Measurements from ENCODE around the gene ATP11A.
"Not testable (repeated sequence)": the region's sequence is repeated elsewhere in the genome, so short reads cannot be mapped to it uniquely, and the experiment has no call there.

Gene ATP11A

DNA sequence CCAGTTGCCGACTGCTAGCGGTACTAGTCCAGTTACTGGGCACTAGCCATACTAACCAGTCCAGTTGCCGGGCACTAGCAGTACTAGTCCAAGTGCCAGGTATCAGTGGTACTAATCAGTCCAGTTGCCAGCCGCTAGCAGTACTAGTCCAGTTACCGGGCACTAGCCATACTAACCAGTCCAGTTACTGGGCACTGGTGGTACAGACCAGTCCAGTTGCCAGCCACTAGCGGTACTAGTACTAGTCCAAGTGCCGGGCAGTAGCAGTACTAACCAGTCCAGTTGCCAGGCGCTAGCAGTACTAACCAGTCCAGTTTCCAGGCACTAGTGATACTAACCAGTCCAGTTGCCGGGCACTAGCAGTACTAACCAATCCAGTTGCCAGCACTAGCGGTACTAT is 155.0 kb downstream of the ATP11A start:
- DNase-seq = no peak

DNA sequence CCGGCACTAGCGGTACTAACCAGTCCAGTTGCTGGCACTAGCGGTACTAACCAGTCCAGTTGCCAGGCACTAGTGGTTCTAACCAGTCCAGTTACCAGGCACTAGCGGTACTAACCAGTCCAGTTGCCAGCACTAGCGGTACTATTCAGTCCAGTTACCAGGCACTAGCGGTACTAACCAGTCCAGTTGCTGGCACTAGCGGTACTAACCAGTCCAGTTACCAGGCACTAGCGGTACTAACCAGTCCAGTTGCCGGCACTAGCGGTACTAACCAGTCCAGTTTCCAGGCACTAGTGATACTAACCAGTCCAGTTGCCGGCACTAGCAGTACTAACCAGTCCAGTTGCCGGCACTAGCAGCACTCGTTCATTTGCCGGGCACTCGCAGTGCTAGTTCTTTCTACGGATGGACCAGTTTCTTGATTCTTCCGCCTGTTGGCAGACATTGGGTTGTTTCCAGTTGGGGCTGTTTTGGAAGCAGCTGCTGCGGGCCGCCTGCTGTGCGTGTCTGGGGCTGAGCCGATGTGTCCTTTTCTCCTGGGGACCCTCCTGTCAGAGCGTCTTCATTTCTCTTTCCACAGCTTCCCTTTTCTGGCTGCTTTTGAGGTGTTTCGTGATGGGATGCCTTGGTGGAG is 155.8 kb downstream of the ATP11A start:
- no peak for DNase-seq

- DNase-seq = no peak
These were observed 156.7 kb downstream of the ATP11A start for GRCh38 chr13:112846411-112847115.

GRCh38 chr13:112849500-112849899 is 159.7 kb downstream of the ATP11A start:
- no peak for DNase-seq

DNA sequence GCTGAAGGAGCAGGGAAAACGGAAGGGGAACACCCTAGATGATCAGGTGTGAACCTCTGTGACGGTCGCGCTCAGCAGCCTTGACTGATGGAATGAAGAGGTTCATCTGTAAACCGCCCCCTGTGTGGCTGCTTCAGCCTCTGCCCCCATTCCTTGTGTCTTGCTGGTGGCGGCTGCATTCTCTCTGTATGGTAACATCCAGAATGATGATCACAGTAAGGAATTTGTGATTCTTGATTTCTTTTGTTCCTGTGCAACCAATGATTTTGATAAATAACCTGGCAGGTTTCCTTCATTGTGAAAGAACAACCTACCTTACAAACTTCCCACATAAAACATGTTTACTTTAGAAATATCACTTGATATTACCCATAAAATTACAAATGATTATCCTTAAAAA is 160.4 kb downstream of the ATP11A start:
- DNase-seq = no peak

DNA sequence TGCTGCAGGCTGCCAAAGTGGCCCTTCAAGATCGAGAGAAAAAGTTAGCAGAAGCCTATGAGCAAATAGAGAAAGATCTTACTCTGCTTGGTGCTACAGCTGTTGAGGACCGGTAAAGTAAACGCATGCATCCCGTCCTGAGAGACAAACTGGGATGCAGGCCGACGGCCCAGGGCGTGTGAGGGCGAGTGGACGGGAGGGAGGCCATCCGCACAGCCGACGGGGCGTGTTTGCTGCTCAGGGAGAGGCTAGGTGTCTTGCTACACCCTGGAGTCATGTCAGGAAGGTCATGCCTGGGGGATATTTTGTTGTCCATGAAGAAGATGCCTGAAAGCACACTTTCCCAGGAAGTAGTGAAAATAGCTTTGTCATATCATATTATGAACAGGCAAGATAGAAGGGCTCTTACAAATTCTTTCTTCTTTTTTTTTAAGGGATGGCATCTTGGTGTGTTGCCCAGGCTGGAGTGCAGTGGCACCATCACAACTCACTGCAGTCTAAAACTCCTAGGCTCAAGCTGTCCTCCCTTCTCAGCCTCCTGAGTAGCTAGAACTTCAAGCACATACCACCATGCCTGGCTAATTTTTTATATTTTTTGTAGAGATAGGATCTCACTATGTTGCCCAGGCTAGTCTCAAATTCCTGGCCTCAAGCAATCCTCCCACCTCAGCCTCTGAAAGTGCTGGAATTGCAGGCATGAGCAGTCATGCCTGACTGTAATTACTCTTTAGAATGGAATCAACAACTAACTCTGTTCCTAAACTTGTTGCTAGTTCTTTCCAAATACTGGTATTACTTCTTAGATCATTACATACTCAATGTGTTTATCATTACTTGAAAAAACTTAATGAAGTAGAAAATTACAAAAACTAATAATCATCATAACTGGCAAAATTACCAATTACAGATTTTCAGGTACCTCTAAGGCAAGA is 161.5 kb downstream of the ATP11A start:
- no peak for DNase-seq

DNA sequence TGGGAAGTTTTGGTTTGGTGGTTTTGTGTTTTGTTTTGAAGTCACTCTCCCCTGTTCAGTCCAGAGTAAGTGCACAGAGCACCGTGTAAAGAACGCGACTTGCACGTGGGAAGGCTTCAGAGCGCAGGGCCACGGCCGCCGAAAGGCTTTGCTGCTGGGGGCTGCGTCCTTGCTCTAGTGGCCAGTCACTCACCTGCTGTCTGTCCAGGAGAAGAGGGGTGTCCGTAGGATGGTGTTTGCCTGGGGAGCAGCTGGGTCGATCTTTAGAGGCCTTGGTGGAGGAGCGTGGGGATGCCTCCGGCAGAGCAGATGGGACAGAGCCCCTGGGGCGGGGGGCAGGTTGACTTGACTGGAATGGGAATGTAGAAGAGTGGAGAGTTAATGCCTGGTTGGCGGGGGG is 162.6 kb downstream of the ATP11A start:
- DNase-seq = no peak

DNA sequence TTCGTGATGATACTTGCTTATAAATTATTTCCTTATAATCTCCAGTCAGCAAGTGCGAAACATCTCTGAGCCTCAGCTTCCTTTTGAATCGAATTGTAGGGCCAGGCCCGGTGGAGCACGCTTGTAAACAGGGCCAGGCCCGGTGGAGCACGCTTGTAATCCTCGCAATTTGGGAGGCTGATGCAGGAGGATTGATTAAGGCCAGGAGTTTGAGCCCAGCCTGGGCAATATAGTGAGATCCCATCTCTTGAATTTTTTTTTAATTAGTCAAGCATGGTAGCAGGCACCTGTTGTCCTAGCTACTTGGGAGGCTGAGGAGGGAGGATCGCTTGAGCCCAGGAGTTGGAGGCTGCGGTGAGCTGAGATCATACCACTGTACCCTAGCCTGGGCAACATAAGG is 163.0 kb downstream of the ATP11A start:
- DNase-seq = no peak

DNA sequence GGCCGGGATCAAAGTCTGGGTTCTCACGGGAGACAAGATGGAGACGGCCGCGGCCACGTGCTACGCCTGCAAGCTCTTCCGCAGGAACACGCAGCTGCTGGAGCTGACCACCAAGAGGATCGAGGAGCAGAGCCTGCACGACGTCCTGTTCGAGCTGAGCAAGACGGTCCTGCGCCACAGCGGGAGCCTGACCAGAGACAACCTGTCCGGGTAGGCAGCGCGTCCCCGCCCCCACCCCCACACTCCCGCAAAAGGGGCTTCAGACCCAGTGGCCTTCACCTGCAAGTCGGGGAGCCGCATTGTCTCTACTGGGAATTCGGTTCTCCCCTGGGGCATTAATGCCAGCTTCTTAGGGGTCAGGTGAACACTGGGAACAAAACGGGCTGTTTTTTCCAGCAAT is 164.5 kb downstream of the ATP11A start:
- no peak for DNase-seq

GRCh38 chr13:112855859-112856258 is 166.0 kb downstream of the ATP11A start:
- DNase-seq = no peak

DNA sequence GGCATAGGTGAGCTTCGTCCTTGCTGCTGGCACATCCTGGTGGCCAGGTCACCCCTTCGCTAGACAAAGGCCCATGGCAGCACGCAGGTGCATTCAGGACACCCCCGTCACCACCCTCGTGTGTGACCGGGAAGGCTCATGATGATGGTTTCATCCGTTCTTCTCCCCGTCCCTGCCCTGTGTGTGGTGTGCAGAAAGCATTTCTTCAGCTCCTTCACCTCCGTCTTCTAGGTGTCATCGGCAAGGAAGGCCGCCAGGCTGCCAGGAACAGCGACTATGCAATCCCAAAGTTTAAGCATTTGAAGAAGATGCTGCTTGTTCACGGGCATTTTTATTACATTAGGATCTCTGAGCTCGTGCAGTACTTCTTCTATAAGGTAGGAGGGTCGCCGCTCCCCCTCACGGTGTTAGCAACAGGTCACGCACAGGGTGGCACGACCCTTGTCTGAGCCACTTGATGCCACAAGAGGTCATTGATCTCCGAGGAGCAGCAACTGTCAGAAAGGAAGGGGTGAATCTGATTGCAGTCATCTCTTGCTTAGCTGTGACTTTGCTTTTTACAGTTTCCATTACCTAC is 168.2 kb downstream of the ATP11A start:
- no peak for DNase-seq

DNA sequence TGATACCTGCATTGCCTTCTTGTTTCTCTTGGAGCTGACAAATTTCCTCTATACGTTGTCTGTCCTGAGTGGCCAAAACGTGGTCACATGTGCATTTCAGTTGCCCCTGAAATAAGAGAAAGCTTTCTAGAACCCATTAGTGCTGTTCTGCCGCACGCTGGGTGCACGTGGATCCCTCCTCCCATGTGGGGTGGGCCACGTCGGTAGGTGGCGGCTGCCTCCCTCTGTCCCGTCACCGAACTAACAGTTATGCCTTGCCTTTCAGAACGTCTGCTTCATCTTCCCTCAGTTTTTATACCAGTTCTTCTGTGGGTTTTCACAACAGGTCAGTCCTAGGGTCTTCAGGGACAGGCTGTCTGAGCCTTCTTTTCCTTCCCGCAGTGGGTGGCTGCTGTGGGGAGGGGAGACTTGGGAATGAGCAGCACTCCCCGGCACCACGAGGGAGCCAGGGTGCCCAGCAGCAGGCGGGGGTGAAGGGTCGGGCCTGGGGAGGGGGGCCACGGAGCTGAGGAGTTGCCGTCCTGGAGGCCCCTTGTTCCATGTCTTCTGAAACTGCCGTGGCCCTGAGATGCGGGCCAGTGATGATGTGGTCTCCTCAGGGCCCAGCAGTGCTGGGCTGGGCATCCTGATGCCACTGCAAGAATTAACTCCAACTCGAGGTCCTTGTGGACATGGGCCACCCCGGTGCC is 169.4 kb downstream of the ATP11A start:
- DNase-seq = no peak

GRCh38 chr13:112859817-112860190 is 170.0 kb downstream of the ATP11A start:
- DNase-seq = no peak

GRCh38 chr13:112861876-112862615 is 172.2 kb downstream of the ATP11A start:
- no peak for DNase-seq

GRCh38 chr13:112863356-112863755 is 173.5 kb downstream of the ATP11A start:
- DNase-seq = not testable (repeated sequence)

DNA sequence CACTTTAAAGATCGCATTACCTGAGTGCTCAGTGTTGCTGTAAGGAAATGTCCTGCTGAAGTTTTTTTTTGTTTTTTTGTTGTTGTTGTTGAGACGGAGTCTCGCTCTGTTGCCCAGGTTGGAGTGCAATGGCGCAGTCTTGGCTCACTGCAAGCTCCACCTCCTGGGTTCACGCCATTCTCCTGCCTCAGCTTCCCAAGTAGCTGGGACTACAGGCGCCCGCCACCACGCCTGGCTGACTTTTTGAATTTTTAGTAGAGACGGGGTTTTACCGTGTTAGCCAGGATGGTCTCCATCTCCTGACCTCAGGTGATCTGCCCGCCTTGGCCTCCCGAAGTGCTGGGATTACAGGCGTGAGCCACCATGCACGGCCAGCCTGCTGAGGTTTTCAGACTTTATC is 175.6 kb downstream of the ATP11A start:
- DNase-seq = not testable (repeated sequence)

DNA sequence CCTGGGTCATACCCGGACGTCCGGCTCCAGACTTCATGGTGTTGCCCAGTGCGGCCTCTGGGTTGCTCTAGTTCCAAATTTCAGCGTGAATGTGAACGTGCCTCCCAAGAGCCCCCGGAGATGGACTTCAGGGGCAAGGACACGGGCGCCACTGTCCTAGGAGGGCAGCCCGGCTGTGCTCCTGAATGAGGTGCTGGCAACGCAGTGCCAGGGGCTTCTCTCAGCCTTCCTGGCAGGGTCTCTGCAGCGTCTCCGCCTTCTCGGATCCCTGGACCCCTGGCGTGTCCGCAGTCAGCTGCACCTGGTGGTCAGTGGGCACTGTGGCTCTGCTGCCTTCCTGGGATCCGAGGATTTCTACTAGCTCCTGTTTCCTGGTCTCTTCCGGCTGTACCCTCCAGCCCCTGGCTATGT is 177.5 kb downstream of the ATP11A start:
- DNase-seq = no peak

GRCh38 chr13:112868308-112868707 is 178.5 kb downstream of the ATP11A start:
- DNase-seq = no peak

GRCh38 chr13:112869202-112870050 is 179.6 kb downstream of the ATP11A start:
- no peak for DNase-seq

DNA sequence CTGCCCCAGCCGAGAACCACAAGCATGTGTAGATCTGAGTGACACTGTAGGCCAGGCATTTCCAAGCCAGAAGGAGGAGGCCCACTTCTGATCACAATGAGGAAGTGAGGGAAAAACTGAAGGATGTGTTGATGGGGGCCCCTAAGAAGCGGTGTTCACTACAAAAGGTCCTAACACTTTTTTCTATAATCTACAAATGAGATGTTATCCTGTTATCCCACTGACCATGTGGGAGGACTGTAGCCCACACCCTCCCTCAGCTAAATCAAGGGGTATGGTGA is 180.2 kb downstream of the ATP11A start:
- DNase-seq = no peak

- DNase-seq = no peak
These were observed 181.0 kb downstream of the ATP11A start for GRCh38 chr13:112870737-112871287.

Measured in stimulated activated CD8-positive, alpha-beta memory T cell treated with anti-CD3 and anti-CD28 coated beads, Interleukin-4, amount 100 ng/mL, for 48 hours (primary cell).